CD4-positive, alpha-beta T cell (primary cell): ENCODE results near the gene JAG1. TPM values are rescaled to one million over a fixed set of nuclear protein-coding genes. Genes with fewer than 3 reads are reported as not detected.

Experiments used
- ATAC-seq: fragments of 200-7000 bp; cut with Tn5 transposase; one replicate; pipeline ENCODE4 v1.10.0; 2022; ENCODE audit warnings: mild to moderate bottlenecking; ENCODE audit not compliant: poor library complexity
- CTCF ChIA-PET: fragments of 350-600 bp; sonication (Branson Sonifier 250); formaldehyde crosslinking; loops from one replicate; lab custom pipeline; 2021; ENCODE audit warnings: antibody characterized with exemption, inconsistent platforms; lab: Charles Lee
- POLR2A ChIA-PET: fragments of 350-600 bp; sonication (Branson Sonifier 250); formaldehyde crosslinking; loops from one replicate; lab custom pipeline; 2021; ENCODE audit warnings: antibody characterized with exemption, inconsistent platforms; lab: Charles Lee
- DNase-seq, 14 experiments: peaks; one replicate each; pipeline ENCODE4 v3.0.0-alpha.2; 2013 to 2020; ENCODE audit warnings: mixed read lengths in 2 of 14
- H3K27ac ChIP-seq, 2 donors: one replicate each; pipeline versions ENCODE4 v1.5.1 to v1.7.0; 2013; ENCODE audit warnings: low read length in 2 of 2, low read depth in 1 of 2, mild to moderate bottlenecking in 1 of 2
- H3K27me3 ChIP-seq, 2 experiments: 1 replicate in 1 of 2; 2 replicates in 1 of 2; pipeline versions ENCODE4 v1.6.1 to v1.7.0; 2013; ENCODE audit warnings: low read length in 2 of 2, control low read depth in 1 of 2, mild to moderate bottlenecking in 1 of 2, moderate library complexity in 1 of 2; ENCODE audit not compliant: insufficient read depth in 2 of 2, control insufficient read depth in 1 of 2
- H3K36me3 ChIP-seq: one replicate; pipeline ENCODE4 v1.6.1; 2013; ENCODE audit warnings: low read length, control low read depth; ENCODE audit not compliant: insufficient read depth
- H3K4me1 ChIP-seq: one replicate; pipeline ENCODE4 v1.6.1; 2013; ENCODE audit warnings: low read length, control low read depth; ENCODE audit not compliant: insufficient read depth
- H3K4me3 ChIP-seq: one replicate; pipeline ENCODE4 v1.5.1; 2013; ENCODE audit warnings: mild to moderate bottlenecking, low read length, moderate library complexity
- H3K9me3 ChIP-seq, 2 experiments: 1 replicate in 1 of 2; 2 replicates in 1 of 2; pipeline versions ENCODE4 v1.6.1 to v1.7.0; 2013; ENCODE audit warnings: low read length in 2 of 2, mild to moderate bottlenecking in 2 of 2, control low read depth in 1 of 2, moderate library complexity in 1 of 2; ENCODE audit not compliant: control insufficient read depth in 1 of 2, insufficient read depth in 1 of 2
- H3K27ac Mint-ChIP-seq: one replicate; pipeline ENCODE4 v1.8.0; 2020; ENCODE audit warnings: mixed read lengths
- H3K27me3 Mint-ChIP-seq: one replicate; pipeline ENCODE4 v1.8.0; 2021; ENCODE audit warnings: mixed read lengths
- H3K36me3 Mint-ChIP-seq: one replicate; pipeline ENCODE4 v1.8.0; 2021; ENCODE audit warnings: low read depth, mixed read lengths
- H3K4me1 Mint-ChIP-seq: one replicate; pipeline ENCODE4 v1.8.0; 2021; ENCODE audit warnings: low read depth, mixed read lengths
- H3K4me3 Mint-ChIP-seq: one replicate; pipeline ENCODE4 v1.8.0; 2020; ENCODE audit warnings: mild to moderate bottlenecking, mixed read lengths
- H3K9me3 Mint-ChIP-seq: one replicate; pipeline ENCODE4 v1.8.0; 2020; ENCODE audit warnings: mixed read lengths
- CTCF ChIP-seq: fragments of 200-600 bp; IDR thresholded peaks from one replicate; pipeline ENCODE4 v1.8.0; 2022; ENCODE audit warnings: antibody characterized with exemption, mild to moderate bottlenecking
- intact Hi-C, 2 experiments: fragments of 100-400 bp; cut with DNase I in 1 of 2; cut with micrococcal nuclease in 1 of 2; formaldehyde crosslinking; loops; one replicate each; pipeline versions ENCODE4 v1.15.1 to v1.9.0; 2023 to 2025; cut with DNase I, micrococcal nuclease
- total RNA-seq, 174 experiments: library from RNA in 2 of 174; stranded (reverse) in 2 of 174; gene quantifications; one replicate each; pipeline ENCODE4 v1.2.3 and lab custom pipeline; 2021 to 2026

The JAG1 gene
- total RNA-seq, 2 experiments from 2014 or later: 0.77 to 1.2 TPM

GRCh38 chr20:10663756-10664155 is 10.0 kb downstream of the JAG1 start:
- H3K27me3 Mint-ChIP-seq: peaks cover 56% of the 10 kb centered on the region
- no peak for DNase-seq
- POLR2A ChIA-PET: no interaction called here

DNA sequence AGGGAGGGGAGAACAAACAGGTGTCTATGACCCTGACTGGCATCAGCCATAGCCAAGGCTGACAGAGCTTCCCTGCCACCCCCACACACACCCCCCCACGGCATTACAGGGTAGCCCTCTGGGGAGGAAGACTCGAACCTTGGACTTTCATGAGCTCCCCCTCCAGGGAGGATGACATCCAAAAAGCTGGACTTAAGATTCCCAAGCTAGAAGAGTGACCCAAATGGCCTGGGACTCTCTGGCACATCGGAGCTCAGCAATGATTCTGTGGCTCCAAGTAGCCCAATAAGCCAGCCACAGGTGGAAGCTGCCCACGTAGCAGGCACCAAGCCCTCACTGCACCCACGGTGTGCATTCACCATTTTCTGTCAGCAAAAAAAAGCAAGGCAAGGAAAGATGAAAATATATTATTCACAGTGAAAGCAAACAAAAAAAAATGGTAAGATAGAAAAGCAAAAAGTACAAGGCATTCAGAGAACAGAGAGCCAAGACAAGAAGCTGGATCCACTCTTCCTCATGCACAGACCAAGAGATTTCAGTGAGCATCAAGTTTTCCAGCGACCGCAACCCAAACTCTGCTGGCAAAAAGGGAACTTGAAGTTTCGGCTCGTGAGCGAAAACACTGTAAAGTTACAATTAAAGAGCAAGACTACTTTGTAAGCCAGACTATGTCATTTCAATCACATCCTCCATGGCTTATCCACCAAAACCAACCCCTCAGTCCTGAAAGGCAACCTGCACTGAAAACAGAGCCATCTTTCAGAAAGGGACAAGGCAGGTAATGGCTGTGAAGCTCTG is 10.9 kb downstream of the JAG1 start:
- Histone ChIP-seq H3K9me3 (peaks cover 0 to 11% of the 10 kb centered on the region in 2 experiments), H3K36me3 (no peaks in the 10 kb centered on the region), H3K27me3 (peaks cover 5 to 13% of the 10 kb centered on the region in 2 experiments), H3K4me1 (no peaks in the 10 kb centered on the region), H3K4me3 (no peak overlapping the region), H3K27ac (no peak overlapping the region)
- peak in 3 of 14 experiments; percentile 12 to 22 (median 13) for DNase-seq
- Mint-ChIP-seq H3K4me3 (no peak overlapping the region), H3K4me1 (no peaks in the 10 kb centered on the region), H3K9me3 (no peaks in the 10 kb centered on the region), H3K27me3 (peaks cover 53% of the 10 kb centered on the region), H3K36me3 (no peaks in the 10 kb centered on the region), H3K27ac (no peak overlapping the region)
- CTCF ChIA-PET: no interaction called here
- no peak for ATAC-seq
- POLR2A ChIA-PET: no interaction called here
- intact Hi-C loops: no loop called here
- TF ChIP-seq CTCF: no peak

More at GRCh38 chr20:10663756-10664155, 10.0 kb downstream of the JAG1 start:
- H3K4me3 Mint-ChIP-seq: no peak overlapping the region
- no peaks in the 10 kb centered on the region for H3K4me1 ChIP-seq
- H3K4me1 Mint-ChIP-seq: no peaks in the 10 kb centered on the region
- no peak for ATAC-seq
- H3K27ac Mint-ChIP-seq: no peak overlapping the region
- peaks cover 0 to 11% of the 10 kb centered on the region in 2 experiments for H3K9me3 ChIP-seq
- H3K27me3 ChIP-seq: peaks cover 5 to 13% of the 10 kb centered on the region in 2 experiments
- no peaks in the 10 kb centered on the region for H3K9me3 Mint-ChIP-seq
- H3K36me3 ChIP-seq: no peaks in the 10 kb centered on the region
- CTCF ChIA-PET: no interaction called here
- H3K27ac ChIP-seq: no peak overlapping the region
- no peak overlapping the region for H3K4me3 ChIP-seq
- H3K36me3 Mint-ChIP-seq: no peaks in the 10 kb centered on the region
- TF ChIP-seq CTCF: no peak
- intact Hi-C loops: no loop called here

DNA sequence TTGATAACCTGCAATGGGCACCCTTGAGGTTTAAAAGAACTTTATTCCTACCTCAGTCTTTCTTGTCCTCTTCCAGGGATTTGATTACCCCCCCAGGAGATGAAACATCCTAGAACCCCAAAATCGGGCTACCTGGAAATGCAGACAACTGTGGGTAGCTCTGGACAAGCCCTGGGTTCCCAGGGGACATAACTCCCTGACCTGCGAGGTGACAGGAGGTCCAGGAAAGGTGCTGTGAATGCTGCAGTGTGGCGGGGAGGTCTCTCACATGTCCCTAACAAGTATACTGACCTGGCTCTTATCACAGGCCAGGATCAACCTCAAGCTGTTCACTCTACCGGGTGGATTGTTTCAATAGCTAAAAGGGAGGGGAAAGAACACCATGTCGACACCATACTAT is 11.6 kb downstream of the JAG1 start:
- H3K4me1 Mint-ChIP-seq: no peaks in the 10 kb centered on the region
- peaks cover 53% of the 10 kb centered on the region for H3K27me3 Mint-ChIP-seq
- intact Hi-C loops: no loop called here

More for the DNA sequence above, 11.6 kb downstream of the JAG1 start:
- ATAC-seq (no peak), DNase-seq (no peak)
- Mint-ChIP-seq H3K4me3 (no peak overlapping the region), H3K9me3 (no peaks in the 10 kb centered on the region), H3K27ac (no peak overlapping the region), H3K36me3 (no peaks in the 10 kb centered on the region)
- H3K27ac ChIP-seq: no peak overlapping the region
- TF ChIP-seq CTCF: no peak
- ChIA-PET CTCF (no interaction called here), POLR2A (no interaction called here)
- H3K27me3 ChIP-seq: peaks cover 5 to 13% of the 10 kb centered on the region in 2 experiments
- no peak overlapping the region for H3K4me3 ChIP-seq
- no peaks in the 10 kb centered on the region for H3K36me3 ChIP-seq
- peaks cover 0 to 11% of the 10 kb centered on the region in 2 experiments for H3K9me3 ChIP-seq
- no peaks in the 10 kb centered on the region for H3K4me1 ChIP-seq
